Upper lobe of right lung (tissue), 1 donor: Measurements from ENCODE around the gene FLOT2. TPM values are rescaled to one million over a fixed set of nuclear protein-coding genes. Genes with fewer than 3 reads are reported as not detected.

Experiments
- ATAC-seq: fragments of 200-7000 bp; cut with Tn5 transposase; one replicate; pipeline ENCODE4 v1.9.1; 2020; ENCODE audit warnings: mild to moderate bottlenecking, moderate library complexity
- DNase-seq: peaks from one replicate; pipeline ENCODE4 v3.0.0-alpha.2; 2020
- H3K27ac ChIP-seq: fragments of 200-600 bp; one replicate; pipeline ENCODE4 v1.8.0; 2022
- H3K27me3 ChIP-seq: fragments of 200-600 bp; one replicate; pipeline ENCODE4 v1.8.0; 2022; ENCODE audit warnings: mild to moderate bottlenecking
- H3K36me3 ChIP-seq: fragments of 200-600 bp; one replicate; pipeline ENCODE4 v1.8.0; 2022
- H3K4me1 ChIP-seq: fragments of 200-600 bp; one replicate; pipeline ENCODE4 v1.8.0; 2022
- H3K4me3 ChIP-seq: fragments of 200-600 bp; one replicate; pipeline ENCODE4 v1.8.0; 2022; ENCODE audit warnings: mild to moderate bottlenecking
- H3K9me3 ChIP-seq: fragments of 200-600 bp; one replicate; pipeline ENCODE4 v1.8.0; 2022
- intact Hi-C: fragments of 100-400 bp; cut with DNase I; formaldehyde crosslinking; loops from one replicate; pipeline ENCODE4 v1.11.0; 2022
- total RNA-seq: library from RNA; stranded (reverse); fragmentation: NEBNext Ultra II Directional; extraction: Animal tissue kit (Norgen Biotek cat#: 25700); gene quantifications from one replicate; pipeline ENCODE4 v1.2.1, GENCODE V29; 2021
- TF ChIP-seq, protein P1 (sequence below): fragments of 200-600 bp; IDR thresholded peaks from one replicate; pipeline ENCODE4 v1.8.0; 2022; ENCODE audit warnings: antibody characterized with exemption
- donor health status: DM: no; HTN: yes; CAD: no; lungs with severe emphysema.

FLOT2 gene
- total RNA-seq, 1 donor from 2014 or later = 157 TPM

DNA sequence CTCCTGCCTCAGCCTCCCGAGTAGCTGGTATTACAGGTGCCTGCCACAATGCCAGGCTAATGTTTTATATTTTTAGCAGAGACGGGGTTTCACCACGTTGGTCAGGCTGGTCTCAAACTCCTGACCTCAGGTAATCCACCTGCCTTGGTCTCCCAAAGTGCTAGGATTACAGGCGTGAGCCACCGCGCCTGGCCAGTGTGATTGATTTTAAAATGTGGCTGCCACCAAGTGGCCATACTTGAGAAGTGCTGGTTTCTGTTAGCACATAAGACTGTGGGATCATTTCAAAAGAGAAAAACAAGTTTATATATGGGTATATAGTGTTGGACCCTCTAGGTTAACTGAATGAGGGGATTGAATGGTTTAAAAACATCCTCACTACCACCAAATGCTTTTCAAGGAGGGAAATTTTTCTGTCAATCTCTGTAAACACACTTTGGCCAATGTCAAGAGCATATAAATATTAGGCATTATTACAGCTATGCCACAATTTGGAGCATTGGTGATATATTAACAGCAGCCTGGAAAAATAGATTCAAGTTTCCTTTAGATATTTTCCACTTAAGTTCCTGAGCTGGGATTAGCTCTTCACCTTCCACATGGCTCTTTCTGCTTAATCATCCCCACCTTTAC is 18.9 kb upstream of the FLOT2 start:
- intact Hi-C loops = loop anchor here (10.0 kb wide), 1 partner anchor 152 kb away; no protein-coding TSS in a partner anchor
- no peaks in the 10 kb centered on the region for H3K9me3 ChIP-seq
- H3K4me3 ChIP-seq = no peak overlapping the region
- H3K4me1 ChIP-seq = peaks cover 20% of the 10 kb centered on the region
- peaks cover 99% of the 10 kb centered on the region for H3K36me3 ChIP-seq
- no peaks in the 10 kb centered on the region for H3K27me3 ChIP-seq
- DNase-seq (peak; percentile 69), ATAC-seq (peak; percentile 77)
- H3K27ac ChIP-seq = no peak overlapping the region
- TF ChIP-seq, protein P1, sequence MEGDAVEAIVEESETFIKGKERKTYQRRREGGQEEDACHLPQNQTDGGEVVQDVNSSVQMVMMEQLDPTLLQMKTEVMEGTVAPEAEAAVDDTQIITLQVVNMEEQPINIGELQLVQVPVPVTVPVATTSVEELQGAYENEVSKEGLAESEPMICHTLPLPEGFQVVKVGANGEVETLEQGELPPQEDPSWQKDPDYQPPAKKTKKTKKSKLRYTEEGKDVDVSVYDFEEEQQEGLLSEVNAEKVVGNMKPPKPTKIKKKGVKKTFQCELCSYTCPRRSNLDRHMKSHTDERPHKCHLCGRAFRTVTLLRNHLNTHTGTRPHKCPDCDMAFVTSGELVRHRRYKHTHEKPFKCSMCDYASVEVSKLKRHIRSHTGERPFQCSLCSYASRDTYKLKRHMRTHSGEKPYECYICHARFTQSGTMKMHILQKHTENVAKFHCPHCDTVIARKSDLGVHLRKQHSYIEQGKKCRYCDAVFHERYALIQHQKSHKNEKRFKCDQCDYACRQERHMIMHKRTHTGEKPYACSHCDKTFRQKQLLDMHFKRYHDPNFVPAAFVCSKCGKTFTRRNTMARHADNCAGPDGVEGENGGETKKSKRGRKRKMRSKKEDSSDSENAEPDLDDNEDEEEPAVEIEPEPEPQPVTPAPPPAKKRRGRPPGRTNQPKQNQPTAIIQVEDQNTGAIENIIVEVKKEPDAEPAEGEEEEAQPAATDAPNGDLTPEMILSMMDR = peak; percentile 72

DNA sequence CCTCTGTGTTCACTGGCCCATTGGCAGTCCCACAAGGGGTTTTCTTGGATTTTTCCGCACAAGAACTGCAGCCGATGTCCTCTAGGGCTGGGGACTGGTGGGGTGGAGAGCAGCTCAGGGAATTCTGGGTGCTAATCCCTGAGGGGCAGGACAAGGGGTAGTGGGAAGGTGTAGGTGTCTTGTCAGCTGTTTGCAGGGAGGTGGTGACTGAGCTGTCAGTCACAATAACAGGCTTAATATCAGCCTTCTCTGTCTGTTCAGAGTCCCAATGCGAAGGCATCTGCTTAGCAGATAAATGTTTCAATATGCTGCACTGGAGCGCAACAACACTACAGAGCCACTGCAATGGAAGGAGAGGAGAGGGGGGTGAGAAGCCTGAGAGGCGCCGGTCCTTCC is 15.4 kb upstream of the FLOT2 start:
- ATAC-seq (no peak), DNase-seq (no peak)
- Histone ChIP-seq H3K4me3 (no peak overlapping the region), H3K9me3 (no peaks in the 10 kb centered on the region), H3K4me1 (peaks cover 36% of the 10 kb centered on the region), H3K27me3 (no peaks in the 10 kb centered on the region), H3K36me3 (peaks cover 99% of the 10 kb centered on the region), H3K27ac (peak overlapping the region; percentile 30)
- TF ChIP-seq, protein P1 = no peak
- intact Hi-C loops = loop anchor here (10.0 kb wide), 1 partner anchor 148 kb away; no protein-coding TSS in a partner anchor

DNA sequence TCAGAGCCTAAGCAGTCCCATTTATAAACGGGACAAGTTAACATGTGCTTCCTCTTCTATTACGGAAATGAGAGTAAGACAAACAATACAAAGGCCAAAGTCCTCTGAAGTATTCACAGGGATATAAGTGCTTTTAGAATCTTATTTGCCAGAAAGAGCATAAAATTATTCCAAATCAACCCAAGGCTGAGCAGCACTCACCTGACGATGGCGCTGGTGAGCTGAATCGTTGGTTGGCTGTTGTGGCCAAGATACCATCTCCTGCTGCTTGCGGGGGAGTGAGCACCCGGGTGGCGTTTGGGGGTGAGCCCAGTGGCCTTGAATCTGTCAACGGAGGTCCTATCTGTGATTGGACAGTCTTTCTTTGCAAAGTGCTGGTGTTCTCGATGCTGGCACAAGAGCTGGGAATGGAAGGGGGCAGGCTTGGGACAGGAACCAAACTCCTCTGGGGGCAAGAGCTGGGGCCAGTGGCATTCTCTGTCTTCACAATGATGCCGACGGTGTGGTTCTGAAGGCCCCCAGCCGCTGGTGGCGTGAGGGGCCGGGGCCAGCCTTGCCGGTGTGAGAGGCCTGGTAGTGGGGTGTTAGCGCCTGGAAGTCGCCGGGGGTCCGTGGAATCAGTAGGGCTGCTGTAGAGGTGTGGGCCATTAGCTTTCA is 14.9 kb upstream of the FLOT2 start:
- Histone ChIP-seq H3K9me3 (no peaks in the 10 kb centered on the region), H3K27ac (peak overlapping the region; percentile 42), H3K27me3 (no peaks in the 10 kb centered on the region), H3K4me1 (peaks cover 41% of the 10 kb centered on the region), H3K36me3 (peaks cover 99% of the 10 kb centered on the region), H3K4me3 (no peak overlapping the region)
- DNase-seq (no peak), ATAC-seq (peak; percentile 51)
- intact Hi-C loops = loop anchor here (10.0 kb wide), 1 partner anchor 148 kb away; no protein-coding TSS in a partner anchor
- TF ChIP-seq, protein P1 = peak; percentile 43

DNA sequence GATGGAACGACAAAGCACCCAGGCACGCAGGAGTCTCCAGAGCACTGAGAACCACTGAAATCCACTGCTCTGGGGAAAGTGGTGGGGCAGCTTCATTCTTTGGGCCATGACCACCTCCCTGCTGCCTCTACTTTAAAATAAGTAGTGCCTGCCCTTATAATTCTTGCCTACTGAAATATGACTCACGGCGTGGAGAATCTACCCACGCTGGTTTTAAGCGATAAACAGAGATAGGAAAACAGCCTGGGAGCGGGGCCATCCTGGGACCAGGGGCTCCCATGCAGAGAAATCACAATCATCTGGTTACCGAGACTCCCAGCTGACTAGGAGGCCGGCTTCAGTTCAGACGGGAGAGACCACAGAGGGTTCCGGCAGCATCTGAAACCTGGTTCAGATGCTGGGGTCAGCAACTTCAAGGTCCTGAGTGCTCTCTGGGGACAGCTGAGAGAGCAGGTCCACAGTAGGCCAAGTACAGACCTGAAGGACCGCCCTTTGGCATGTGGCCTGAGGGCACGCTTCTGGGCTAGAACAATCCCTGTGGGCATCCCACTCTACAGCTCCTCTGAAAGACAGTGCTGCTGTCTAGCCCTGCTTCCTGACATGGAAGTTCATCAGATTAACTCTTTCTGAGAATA is 14.0 kb upstream of the FLOT2 start:
- Histone ChIP-seq H3K27ac (peak overlapping the region; percentile 42), H3K27me3 (no peaks in the 10 kb centered on the region), H3K9me3 (no peaks in the 10 kb centered on the region), H3K4me3 (no peak overlapping the region), H3K36me3 (peaks cover 99% of the 10 kb centered on the region), H3K4me1 (peaks cover 44% of the 10 kb centered on the region)
- DNase-seq (no peak), ATAC-seq (no peak)
- TF ChIP-seq, protein P1 = no peak
- intact Hi-C loops = loop anchor here (10.0 kb wide), 1 partner anchor 147 kb away; no protein-coding TSS in a partner anchor

DNA sequence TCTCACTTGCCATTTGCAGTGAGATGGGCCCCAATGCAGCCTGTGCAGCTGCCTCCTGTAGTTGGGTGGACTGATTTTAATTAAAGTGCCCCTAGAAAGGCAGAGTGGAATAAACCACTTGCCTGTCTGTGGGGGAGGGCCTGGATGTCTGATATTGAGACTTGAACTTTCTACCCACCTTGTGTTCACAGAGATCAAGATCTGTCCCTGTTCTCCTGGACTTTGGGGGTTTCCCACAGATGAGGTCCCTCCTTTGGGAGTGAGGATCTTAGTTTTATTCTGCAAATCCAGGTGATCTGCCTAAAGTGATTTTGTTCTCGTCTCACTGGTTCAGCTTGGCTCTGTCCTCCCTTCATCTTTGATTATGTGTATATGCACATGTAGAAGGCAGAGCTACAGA is 13.0 kb upstream of the FLOT2 start:
- intact Hi-C loops = loop anchor here (10.0 kb wide), 1 partner anchor 146 kb away; no protein-coding TSS in a partner anchor
- H3K4me1 ChIP-seq = peaks cover 44% of the 10 kb centered on the region
- TF ChIP-seq, protein P1 = no peak
- DNase-seq (no peak), ATAC-seq (no peak)
- peaks cover 99% of the 10 kb centered on the region for H3K36me3 ChIP-seq
- no peak overlapping the region for H3K4me3 ChIP-seq
- H3K27me3 ChIP-seq = no peaks in the 10 kb centered on the region
- no peak overlapping the region for H3K27ac ChIP-seq
- H3K9me3 ChIP-seq = no peaks in the 10 kb centered on the region
